ENCODE measurements around the gene ACRBP.

The ACRBP gene

DNA sequence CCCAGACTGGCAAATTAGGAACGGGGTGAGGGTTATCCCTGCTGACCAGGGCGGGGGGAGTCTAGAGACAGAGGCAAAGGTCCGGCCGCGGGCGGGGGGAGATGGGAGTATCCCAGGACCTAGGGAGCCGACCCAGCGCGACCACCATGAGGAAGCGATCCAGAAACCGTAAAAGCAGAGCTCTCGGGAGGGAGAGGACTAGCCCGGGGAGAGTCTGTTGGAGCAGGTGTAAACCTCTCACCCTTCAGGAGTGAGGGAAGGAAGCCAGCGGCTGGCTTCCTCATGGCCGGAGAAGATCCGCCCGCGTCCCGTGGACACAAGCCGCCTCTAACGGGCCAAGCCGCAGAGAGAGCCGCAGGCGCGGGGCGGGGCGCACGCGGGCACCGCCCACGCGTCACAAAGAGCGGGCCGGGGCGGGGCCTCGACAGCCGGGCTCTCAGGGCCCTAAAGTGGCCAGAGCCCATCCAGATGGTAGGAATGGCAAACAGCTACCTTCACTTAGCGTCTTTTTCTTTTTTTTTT is at the start of gene ACRBP:
Gene ACRBP, minus strand, starts transcription at position 350 of the 522 bp plus-strand sequence. Its CDS starts 66 bp downstream, at position 284.
- peak; percentile 29 to 58 for DNase-seq

DNA sequence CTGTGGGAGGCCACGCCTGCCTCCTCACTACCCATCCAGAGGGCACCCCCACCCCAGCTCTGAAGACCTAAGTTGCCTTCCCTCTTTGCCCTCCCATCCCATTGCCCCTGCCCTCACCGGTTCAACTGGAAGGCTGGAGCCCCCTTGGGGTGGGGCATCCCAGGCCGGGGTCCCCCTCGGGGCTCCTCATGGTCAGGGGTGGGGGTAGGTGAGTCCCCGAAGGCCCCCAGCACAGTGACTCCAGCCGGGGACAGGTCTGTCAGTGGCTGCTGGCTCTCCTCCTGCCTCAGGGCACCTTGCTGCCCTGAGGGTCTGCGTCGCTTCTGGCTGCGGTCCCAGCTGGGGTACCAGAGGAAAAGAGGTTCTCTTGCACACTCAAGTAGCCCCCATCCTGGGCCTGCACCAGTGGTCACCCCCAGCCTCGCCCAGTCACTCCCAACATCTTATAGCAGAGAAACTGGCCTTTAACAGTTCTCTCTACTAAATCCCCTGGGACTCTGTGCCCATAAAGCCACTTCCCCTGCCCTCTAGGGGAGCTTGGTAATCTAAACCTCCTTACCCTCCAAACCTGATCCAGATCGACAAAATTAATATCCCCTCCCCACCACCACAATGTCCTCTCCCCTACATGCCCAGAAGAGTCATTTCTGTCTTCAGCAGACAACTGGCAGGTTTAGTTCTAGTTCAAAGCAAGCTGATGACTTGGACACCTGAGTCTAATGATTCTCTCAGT is 48.2 kb upstream of the ACRBP start:
- no peak for DNase-seq

DNA sequence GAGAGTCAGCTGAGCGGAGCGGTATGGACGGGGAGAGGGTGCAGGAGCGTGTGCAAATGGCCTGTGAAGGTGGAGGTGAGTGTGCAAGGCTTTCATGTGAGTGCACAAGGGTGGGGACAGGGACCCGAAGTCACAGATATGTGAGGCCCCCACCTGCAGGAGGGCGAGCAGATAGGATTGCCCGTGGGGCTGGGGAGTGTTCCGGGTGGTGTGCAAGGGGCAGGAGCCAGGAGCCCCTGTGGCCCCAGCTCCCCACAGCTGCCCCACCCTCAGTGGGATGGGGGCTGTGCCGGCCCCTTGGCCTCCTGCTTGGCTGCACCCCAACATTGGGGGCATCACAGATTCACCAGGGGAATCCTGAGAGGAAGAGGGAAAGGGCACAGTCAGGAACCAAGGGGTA is 47.5 kb upstream of the ACRBP start:
- no peak for DNase-seq

DNA sequence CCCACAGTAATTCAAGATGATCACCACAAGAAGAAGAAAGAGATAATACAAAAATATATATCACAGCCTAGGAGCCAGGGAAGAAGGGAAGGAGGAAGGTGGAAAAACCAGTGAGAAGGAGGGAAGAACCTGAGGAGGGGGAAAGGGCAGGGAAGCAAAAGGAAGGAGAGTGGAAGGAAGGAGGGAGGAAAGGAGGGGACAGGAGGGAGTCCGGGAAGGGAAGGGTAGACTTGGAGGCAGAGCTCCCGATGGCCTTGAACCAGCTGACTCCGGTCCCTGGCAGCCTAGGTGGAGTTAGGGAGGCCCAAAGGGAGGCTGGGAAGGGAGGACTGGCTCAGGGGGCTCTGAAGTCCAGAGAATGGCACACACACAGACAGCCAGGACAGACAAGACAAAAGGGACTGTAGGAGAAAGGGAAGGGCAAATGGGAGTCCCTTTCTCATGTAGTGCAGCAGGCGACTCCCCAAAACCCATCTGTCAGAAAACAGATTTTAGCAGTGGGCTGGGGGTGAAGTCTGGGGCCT is 46.7 kb upstream of the ACRBP start:
- no peak for DNase-seq

DNA sequence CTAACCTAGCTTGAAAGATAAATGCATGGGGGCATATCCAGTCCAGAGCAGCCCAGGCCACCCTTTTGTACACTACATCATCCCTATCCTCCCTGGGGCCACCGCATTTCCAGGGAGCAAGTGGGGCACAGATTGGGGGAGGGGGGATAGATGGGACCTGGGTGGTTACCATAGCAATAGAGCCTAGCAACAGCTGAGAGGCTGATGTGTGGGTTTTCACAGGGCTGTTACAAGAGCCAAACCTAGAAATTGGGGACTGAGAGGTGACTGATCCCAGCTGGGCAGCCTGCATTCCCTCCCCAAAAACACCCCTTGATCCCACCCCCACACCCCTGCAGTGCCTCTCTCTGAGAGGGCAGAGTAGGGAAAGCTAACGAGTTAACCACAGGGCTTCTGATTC is 45.7 kb upstream of the ACRBP start:
- DNase-seq, result no peak

DNA sequence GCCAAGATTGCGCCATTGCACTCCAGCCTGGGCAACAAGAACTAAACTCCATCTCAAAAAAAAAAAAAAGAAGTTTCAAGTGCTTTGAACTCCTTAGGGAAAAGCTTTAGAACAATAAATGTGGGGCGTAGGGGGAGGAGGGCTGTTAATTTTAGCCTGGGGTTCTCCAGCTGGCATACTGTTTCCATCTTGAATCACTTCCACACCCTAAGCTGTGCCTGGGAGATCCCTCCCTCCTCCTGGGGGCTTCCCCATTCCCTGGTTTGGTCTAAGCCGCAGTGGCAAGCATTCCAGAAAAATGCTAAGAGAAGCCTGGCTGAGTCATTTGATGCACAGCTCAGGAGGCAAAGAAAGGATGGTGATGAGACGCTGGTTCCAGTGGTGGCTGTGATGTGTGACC is 44.2 kb upstream of the ACRBP start:
- DNase-seq, result no peak

DNA sequence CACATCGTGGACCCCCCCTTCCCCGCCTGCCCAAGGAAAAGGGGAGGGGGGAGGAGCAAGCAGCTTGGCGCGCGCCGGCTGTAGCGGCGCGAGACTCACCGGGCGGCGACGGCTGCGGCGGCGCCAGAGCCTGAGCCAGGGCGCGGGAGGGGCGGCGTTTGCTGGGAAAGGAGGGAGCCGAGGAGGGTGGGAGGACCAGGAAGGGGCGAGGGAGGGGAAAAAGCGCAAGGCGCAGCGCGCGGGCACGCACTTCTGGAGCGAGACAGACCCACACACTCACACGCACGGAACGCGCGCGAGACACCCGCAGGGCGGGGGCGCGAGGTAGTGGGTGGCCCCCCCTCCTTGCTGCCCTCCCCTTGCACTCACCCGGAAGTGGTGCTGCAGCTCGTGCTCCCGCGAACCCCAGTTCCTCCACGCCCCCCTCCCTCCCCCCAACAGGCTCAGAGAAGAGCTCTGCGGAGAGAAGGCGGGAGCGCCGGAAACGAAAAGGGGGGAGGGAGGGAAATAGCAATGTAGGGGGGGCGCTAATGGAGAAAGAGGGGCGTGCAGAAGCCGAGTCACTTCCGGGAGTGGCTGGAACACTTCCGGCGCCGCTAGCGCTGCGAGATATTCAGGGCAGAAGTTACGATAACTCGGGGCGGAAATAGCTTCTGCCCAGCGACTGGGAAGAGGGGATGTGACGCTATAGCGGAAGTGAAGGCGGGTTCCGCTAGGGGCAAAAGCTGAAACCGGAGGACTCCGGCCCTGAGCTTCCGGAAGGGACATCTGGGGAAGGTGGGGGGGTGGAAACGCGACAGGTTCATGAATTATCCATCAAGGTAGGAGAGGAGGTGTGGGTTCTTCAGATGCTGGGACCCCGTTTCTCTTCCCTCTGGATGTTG is 42.0 kb upstream of the ACRBP start, which contains the start of gene ZNF384:
Gene ZNF384, minus strand, starts transcription at position 377 of the 884 bp plus-strand sequence. CDS start 9,855 bp downstream, outside the sequence.
- peak; percentile 91 to 93 for DNase-seq

DNA sequence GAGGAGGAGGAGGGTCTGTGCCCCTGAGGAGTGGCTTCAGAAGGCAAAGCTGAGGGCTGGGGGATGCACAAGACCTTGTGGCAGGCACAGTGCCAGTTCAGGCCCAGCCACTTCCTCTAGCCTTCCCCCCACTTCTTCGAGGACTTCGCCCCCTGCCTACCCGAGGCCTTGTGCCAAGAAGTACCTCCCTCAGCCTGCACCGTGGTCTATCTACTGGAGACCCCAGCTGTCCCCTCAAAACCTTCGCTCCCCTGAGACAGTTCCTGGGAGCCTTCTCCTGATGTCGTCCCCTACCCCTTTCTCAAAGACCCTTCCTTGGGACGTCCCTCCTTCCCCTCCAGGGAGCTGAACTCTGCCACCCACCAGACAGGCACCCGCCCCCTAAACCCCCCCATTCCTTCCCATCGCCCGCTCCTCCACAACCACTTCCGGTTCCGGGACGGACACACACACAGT is 41.3 kb upstream of the ACRBP start:
- DNase-seq, result peak in 1 of 2 donors; percentile 46

DNA sequence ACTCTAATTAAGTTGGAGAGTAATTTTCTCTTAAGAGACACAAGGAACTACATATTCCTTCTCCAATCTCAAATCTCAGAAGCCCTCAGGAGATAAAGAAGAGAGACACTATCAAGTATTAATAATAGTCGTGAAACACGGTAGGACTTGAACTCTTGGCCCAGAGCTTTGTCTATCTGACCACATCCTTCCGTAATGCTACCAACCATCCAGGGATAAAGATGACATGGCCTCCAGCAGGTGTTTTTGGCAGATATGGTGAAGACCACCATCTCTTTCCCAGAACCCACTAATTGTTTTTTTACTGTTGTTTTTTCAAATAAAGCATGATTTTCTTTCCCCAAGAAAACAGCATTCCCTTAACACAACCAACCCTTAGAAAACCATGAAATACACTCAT is 38.6 kb upstream of the ACRBP start:
- DNase-seq, result no peak

DNA sequence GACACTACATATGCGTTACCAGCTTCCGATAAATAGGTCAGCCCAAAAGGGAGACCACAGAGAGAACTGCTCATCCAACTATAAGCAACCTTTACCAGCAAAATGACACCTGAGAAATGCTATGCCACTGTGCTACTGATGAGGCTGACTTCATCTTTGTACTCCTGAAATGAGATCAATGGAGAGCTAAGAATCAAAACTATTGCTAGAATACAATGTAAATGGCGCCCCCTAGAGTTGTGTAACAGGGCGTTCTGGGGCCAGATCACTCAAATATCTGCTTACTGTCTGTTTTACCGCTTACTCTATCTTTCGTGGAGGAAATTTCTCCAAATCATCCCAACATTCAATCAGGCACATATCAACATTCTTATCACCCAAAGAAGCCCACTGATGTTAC is 37.4 kb upstream of the ACRBP start:
- DNase-seq, result peak; percentile 41 to 42

DNA sequence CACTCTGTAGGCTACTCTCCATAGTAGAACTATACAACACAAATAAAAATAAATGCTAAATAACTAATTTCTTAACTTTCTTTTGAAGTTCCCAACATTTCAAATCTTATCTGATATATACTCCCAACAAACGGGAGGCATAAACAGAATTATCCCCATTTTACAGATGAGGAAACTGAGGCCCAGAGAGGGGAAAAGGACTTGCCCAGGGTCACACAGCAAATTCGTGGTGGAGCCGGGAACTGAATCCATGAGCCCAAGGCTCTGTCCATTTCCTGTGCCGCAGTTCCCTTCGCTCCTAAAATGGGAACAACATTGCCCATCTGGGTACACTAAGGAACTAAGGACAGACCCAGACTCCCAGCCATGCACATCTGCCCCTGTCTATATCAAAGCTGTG is 29.7 kb upstream of the ACRBP start:
- DNase-seq, result no peak

DNA sequence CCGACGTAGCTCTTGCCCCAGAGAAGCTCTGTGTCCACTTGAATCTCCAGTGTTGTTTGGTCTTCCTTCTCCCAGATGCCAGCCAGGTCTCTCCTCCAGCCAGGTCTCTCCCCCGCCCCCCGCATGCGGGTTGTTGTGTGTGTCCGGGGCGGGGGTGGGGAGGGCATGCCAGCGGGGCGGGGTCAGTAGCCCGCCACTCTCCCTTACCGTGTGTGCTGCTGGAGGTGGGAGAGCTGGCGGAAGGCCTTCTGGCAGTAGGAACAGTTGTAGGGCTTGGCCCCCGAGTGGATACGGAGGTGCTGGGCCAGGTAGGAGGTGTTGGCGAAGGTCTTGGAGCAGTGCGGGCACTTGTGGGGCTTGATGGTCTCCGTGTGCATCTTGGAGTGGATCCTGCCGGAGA is 24.9 kb upstream of the ACRBP start:
- DNase-seq, result no peak

DNA sequence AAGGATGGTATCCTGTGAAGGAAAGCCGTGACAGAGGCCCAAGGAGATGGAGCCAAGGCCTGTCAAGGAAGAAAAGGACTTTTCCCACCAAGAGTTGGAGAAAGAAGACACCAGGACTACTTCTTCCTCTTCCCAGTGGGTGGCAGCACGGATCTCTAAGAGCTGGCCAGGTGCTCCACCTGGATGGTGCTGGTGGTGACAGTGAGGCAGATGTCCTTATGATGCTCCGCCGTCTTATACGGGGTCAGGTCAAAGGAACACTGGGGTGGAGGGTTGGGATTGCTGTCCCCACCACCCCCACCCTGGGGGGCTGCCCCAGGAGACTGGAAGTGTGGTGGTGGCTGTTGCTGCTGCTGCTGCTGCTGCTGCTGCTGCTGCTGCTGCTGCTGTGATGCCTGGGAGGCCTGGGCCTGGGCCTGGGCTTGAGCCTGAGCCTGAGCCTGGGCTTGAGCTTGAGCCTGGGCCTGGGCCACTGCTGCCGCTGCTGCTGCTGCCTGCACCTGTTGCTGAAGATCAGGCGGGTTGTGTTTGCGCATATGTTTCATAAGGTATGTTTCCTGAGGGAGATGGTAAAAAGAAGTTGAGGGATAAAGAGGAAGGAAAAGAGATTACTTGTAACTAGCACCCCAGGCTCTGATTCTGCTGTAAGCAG is 20.5 kb upstream of the ACRBP start:
- no peak for DNase-seq

DNA sequence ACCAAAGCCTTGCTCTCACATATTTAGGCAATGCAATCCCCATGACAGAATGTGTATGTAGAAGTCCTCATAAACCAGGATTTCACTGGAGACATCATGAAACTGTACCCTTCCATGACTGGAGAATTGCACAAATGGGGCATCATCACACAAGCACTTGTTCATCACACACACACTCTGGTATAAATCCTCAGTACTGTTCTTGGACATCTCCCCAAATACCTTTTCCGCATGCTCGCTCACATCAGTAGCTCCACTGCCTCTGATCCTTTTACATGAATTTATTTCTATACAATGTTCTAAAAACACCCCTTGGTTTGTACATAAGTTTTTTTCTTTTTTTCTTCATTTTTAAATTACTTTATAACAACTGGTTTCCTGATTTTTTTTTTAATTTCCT is 19.0 kb upstream of the ACRBP start:
- DNase-seq, result no peak

DNA sequence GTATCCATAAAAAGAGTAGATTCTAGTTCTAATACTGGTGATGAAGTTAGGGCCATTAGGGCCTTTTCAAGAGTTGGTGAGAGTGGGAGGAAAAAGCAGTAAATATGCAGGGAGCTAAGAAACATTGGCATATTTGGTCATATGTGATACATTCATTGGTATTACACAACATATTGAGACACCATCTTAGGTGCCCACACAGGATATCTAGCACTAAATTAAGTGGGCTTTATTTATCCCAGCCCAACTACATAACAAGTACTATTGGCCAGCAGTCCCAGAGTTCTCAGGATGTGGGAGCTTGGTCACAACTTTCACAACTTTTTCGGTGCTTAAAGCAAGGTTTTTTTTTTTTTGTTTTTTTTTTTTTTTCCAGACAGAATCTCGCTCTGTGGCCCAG is 17.7 kb upstream of the ACRBP start:
- no peak for DNase-seq

DNA sequence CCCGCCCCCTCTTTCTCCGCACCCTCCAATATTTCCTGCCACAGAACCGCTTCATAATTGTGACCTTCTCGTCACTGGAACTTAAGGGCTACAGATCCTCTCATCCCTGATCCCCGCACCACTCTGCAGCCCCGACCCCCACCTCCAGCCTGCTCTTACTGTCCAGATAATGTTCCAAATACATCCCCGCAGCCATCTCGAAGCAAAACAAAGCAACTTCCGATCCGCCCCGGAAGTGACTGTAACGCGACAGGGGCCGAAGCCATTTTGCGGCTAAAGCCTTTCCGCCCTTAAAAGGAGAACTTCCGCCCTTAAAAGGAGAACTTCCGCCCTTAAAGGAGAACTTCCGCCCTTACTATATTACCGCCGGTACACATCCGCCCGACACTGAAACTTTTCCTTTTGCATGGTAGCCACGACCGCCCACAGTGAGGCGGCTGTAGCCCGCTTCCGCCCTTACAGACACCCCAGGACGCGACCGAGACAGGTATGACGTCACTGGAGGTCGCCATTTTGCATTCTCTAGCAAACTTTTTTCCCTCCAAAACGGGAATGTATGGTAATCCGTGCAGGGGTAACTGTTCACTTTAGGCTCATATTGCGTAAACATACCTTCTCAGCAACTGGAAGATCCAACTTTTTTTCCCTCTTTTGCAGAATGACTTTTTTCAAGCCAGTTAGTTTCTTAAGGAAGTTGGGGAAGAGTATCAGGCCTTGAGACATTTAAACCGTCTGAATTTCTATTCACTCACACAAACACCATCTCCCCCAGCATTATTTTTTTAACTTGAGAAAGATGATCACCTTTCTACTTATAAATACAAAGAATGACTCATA is 15.9 kb upstream of the ACRBP start, which contains the start of gene ING4:
Gene ING4, minus strand, starts transcription at position 214 of the 837 bp plus-strand sequence. Its CDS starts 18 bp downstream, at position 196.
- DNase-seq, result peak; percentile 93 to 95

DNA sequence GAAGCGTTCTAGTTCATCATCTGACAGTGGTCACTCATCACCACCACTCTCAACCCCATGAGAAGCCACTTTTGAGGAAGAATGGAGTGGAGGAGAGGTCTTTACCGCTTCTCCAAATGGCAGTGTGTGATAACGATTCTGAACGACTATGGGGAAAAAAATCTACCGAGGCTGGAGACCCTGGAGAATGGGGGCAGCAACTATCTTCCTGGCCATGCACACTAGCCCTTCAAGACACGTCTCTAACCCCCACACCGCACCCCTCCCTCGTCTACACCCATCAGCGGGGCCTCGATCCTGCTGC is 15.3 kb upstream of the ACRBP start:
- DNase-seq, result no peak

DNA sequence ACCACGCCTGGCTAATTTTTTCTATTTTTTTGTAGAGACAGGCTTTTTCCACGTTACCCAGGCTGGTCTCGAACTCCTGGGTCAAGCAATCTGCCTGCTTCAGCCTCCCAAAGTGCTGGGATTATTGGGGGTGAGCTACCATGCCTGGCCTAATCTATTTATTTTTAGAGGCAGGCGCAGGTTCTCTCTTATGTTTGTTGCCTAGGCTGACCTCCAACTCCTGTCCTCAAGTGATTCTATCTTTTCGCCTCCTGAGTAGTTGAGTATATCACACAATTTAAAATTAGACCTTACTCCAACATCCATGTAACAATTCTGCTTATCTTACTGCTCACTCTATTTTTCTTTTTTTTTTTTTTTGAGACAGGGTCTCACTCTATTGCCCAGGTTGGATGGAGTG is 6.8 kb upstream of the ACRBP start:
- no peak for DNase-seq

DNA sequence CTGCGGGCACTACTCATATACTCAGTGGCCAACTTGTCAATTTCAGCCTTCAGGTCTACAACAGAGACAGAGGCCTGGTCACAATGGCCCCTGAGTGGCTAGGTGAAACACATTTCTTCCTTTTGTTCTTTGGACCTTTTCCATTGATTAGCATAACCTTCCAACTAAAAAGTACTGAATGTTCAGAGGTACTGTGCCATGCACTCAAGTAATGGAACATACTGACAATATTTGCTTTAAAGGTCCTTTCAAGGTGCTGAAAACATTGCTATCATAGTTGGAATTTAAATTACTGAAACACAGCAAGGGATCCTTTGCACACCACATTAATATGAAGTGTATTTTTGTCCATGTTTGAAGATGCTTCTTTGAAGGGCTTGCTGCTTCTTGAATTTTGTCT is 6.1 kb upstream of the ACRBP start:
- DNase-seq, result no peak

DNA sequence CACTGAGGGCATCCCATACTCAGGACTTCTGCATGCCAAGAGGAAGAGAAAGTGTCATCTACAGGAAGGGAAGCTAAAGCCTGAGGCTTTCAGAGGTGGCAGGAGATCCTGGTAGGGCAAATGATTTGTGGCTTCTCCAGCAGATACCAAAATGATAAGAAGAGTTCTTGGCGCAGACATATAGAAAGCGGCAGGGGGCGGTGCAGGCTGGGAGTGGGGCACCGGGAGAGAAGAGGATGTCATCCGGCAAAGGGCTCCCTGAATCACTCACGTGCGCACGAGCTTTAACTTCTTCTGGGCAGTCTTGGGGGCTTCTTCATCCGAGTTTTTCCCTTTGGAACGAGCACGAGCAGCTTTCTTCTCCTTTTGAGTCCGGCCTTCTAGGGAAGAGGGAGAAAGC is 5.2 kb upstream of the ACRBP start:
- no peak for DNase-seq

DNA sequence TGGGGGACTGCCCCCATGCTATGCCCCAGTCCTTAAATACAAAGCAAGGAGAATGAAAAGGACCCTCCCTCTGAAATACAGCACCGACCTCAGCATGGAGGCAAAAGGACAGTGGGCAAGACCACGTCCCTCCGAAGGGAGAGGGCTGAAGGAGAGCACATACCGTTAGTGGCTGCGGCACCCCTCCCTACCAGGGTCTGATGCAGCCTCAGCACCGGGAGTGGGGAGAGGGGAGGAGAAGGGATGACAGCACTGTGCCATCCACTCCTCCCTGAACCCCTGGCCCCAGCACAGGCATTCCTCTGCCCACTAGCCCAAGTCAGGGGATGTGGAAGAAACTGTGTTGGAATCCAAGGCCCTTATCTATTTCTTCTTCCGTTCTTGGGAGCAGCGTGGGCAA is 3.6 kb upstream of the ACRBP start:
- DNase-seq, result no peak
